GM21576 (cell line): ENCODE results near the gene SESN1.
"Not testable (repeated sequence)": the region's sequence is repeated elsewhere in the genome, so short reads cannot be mapped to it uniquely, and the experiment has no call there.

Experiments
- ATAC-seq: cut with Tn5 transposase; IDR thresholded peaks from one replicate; pipeline ENCODE4 v1.9.1; 2021; ENCODE audit warnings: mild to moderate bottlenecking, moderate library complexity; ENCODE audit not compliant: unreplicated experiment

The SESN1 gene

GRCh38 chr6:109002882-109003281 lies 91.8 kb downstream of the SESN1 start:
- no peak for ATAC-seq

- ATAC-seq: no peak
These were observed 92.5 kb downstream of the SESN1 start for GRCh38 chr6:109002051-109002697.

- ATAC-seq: no peak
These were observed 93.3 kb downstream of the SESN1 start for GRCh38 chr6:109001291-109001894.

GRCh38 chr6:109000289-109000688 lies 94.4 kb downstream of the SESN1 start:
- no peak for ATAC-seq

- no peak for ATAC-seq
These were observed 95.2 kb downstream of the SESN1 start for GRCh38 chr6:108999428-108999827.

- no peak for ATAC-seq
These were observed 96.2 kb downstream of the SESN1 start for GRCh38 chr6:108998485-108998884.

- no peak for ATAC-seq
These were observed 98.4 kb downstream of the SESN1 start for GRCh38 chr6:108996208-108996607.

GRCh38 chr6:108995296-108995695 lies 99.3 kb downstream of the SESN1 start:
- no peak for ATAC-seq

GRCh38 chr6:108993876-108994275 lies 100.8 kb downstream of the SESN1 start:
- ATAC-seq: no peak

GRCh38 chr6:108989700-108990099 lies 104.9 kb downstream of the SESN1 start:
- no peak for ATAC-seq

- ATAC-seq: no peak
These were observed 105.9 kb downstream of the SESN1 start for GRCh38 chr6:108988765-108989164.

GRCh38 chr6:108988296-108988695 lies 106.3 kb downstream of the SESN1 start:
- no peak for ATAC-seq

- no peak for ATAC-seq
These were observed 107.5 kb downstream of the SESN1 start for GRCh38 chr6:108987156-108987555.

GRCh38 chr6:108985301-108985700 lies 109.3 kb downstream of the SESN1 start:
- no peak for ATAC-seq

- no peak for ATAC-seq
These were observed 111.5 kb downstream of the SESN1 start for GRCh38 chr6:108983151-108983550.

- no peak for ATAC-seq
These were observed 112.2 kb downstream of the SESN1 start for GRCh38 chr6:108982154-108983113.

- ATAC-seq: not testable (repeated sequence)
These were observed 116.0 kb downstream of the SESN1 start for GRCh38 chr6:108978638-108979037.

GRCh38 chr6:108974201-108974600 lies 120.4 kb downstream of the SESN1 start:
- ATAC-seq: no peak

- no peak for ATAC-seq
These were observed 124.9 kb downstream of the SESN1 start for GRCh38 chr6:108969776-108970175.

GRCh38 chr6:108968325-108969316 lies 126.0 kb downstream of the SESN1 start:
- no peak for ATAC-seq
